SU-DHL-6 (cell line): ENCODE results near the gene EHD4.

Source experiments
- H2AFZ ChIP-seq: fragments of 200-600 bp; sonication (generic); 2 replicates; pipeline ENCODE4 v1.6.1; 2014; ENCODE audit warnings: low read depth, mild to moderate bottlenecking, moderate library complexity, mixed read lengths, antibody characterized with exemption, low read length; ENCODE audit not compliant: severe bottlenecking
- H3F3A ChIP-seq: fragments of 200-600 bp; shearing (Covaris generic); 2 replicates; pipeline ENCODE4 v1.6.0; 2016; ENCODE audit warnings: antibody characterized with exemption, mild to moderate bottlenecking; ENCODE audit not compliant: insufficient read depth
- H3K27ac ChIP-seq: fragments of 200-600 bp; sonication (generic); 2 replicates; pipeline ENCODE4 v1.5.1; 2016; ENCODE audit warnings: low read depth, mild to moderate bottlenecking, low read length, moderate library complexity, mixed read lengths
- H3K27me3 ChIP-seq: fragments of 200-600 bp; sonication (generic), shearing (Covaris generic); 2 replicates; pipeline ENCODE4 v1.6.0; 2014; ENCODE audit warnings: mild to moderate bottlenecking, low read length
- H3K36me3 ChIP-seq: fragments of 200-600 bp; sonication (generic); 2 replicates; pipeline ENCODE4 v1.6.1; 2014; ENCODE audit warnings: mild to moderate bottlenecking, low read length, mixed read lengths
- H3K4me2 ChIP-seq: fragments of 300-600, 200-600 bp; shearing (Covaris generic), sonication (generic); 2 replicates; pipeline ENCODE4 v1.6.0; 2014; ENCODE audit warnings: low read length, low read depth, mild to moderate bottlenecking; ENCODE audit not compliant: poor library complexity, severe bottlenecking
- H3K4me3 ChIP-seq: fragments of 200-600 bp; sonication (generic); 2 replicates; pipeline ENCODE4 v1.5.1; 2014; ENCODE audit warnings: antibody characterized with exemption, low read length, mild to moderate bottlenecking, mixed read lengths; ENCODE audit not compliant: insufficient read depth, poor library complexity, severe bottlenecking
- H3K79me2 ChIP-seq: fragments of 200-600 bp; sonication (generic); 2 replicates; pipeline ENCODE4 v1.6.1; 2014; ENCODE audit warnings: mild to moderate bottlenecking, low read length, moderate library complexity; ENCODE audit not compliant: insufficient read depth
- H3K9ac ChIP-seq: fragments of 200-600 bp; sonication (generic); 2 replicates; pipeline ENCODE4 v1.7.0; 2014; ENCODE audit warnings: mild to moderate bottlenecking, low read length
- H3K9me2 ChIP-seq: fragments of 200-600 bp; sonication (generic); replicated peaks from 2 replicates; pipeline ENCODE4 v1.6.1; 2014; ENCODE audit warnings: low read length; ENCODE audit not compliant: insufficient read depth
- H3K9me3 ChIP-seq: fragments of 200-600 bp; sonication (generic); 2 replicates; pipeline ENCODE4 v1.6.1; 2014; ENCODE audit warnings: low read length, mixed read lengths; ENCODE audit not compliant: insufficient read depth
- H4K20me1 ChIP-seq: fragments of 200-600 bp; sonication (generic); 2 replicates; pipeline ENCODE4 v1.6.1; 2014; ENCODE audit warnings: low read depth, mild to moderate bottlenecking, antibody characterized with exemption, low read length, moderate library complexity, mixed read lengths
- EZH2phosphoT487 ChIP-seq: fragments of 200-600 bp; sonication (generic), shearing (Covaris generic); conservative IDR thresholded peaks from 2 replicates; pipeline ENCODE4 v1.6.1; 2018; ENCODE audit warnings: mild to moderate bottlenecking, antibody characterized with exemption, low read length, moderate library complexity, mixed read lengths
- TF ChIP-seq, protein P1 (sequence below): fragments of 200-600 bp; sonication (generic); IDR thresholded peaks from one replicate; pipeline ENCODE4 v1.5.1; 2017; ENCODE audit warnings: antibody characterized with exemption, mild to moderate bottlenecking, low read length, moderate library complexity; ENCODE audit not compliant: insufficient read depth, poor library complexity, severe bottlenecking

The EHD4 gene

DNA sequence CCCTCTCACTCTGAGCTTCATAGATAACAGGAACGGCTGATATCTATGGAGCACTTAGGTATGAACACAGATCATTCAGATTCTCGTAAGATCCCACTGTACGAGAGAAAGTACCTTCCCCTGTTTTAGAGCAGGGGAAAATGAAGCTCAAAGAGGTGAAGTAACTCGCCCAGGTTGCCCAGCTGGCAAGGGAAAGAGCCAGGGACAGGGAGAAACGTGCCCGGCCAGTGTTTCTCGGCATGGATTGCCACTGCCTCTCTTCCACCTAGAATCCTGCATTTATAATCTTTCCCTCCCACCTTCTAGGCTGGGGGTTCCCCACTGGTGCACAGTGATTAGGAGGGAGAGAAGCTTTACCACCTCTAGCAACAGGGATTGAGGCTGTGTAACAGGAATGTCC lies 39.0 kb downstream of the EHD4 start:
- H3K4me2 ChIP-seq: no peak overlapping the region
- no peak overlapping the region for H3K9ac ChIP-seq
- no peaks in the 10 kb centered on the region for H3K9me2 ChIP-seq
- H3K4me3 ChIP-seq: no peak overlapping the region
- no peaks in the 10 kb centered on the region for H3K27me3 ChIP-seq
- no peaks in the 10 kb centered on the region for H3K79me2 ChIP-seq
- no peak overlapping the region for H3K27ac ChIP-seq
- TF ChIP-seq EZH2phosphoT487: no peak
- TF ChIP-seq, protein P1, sequence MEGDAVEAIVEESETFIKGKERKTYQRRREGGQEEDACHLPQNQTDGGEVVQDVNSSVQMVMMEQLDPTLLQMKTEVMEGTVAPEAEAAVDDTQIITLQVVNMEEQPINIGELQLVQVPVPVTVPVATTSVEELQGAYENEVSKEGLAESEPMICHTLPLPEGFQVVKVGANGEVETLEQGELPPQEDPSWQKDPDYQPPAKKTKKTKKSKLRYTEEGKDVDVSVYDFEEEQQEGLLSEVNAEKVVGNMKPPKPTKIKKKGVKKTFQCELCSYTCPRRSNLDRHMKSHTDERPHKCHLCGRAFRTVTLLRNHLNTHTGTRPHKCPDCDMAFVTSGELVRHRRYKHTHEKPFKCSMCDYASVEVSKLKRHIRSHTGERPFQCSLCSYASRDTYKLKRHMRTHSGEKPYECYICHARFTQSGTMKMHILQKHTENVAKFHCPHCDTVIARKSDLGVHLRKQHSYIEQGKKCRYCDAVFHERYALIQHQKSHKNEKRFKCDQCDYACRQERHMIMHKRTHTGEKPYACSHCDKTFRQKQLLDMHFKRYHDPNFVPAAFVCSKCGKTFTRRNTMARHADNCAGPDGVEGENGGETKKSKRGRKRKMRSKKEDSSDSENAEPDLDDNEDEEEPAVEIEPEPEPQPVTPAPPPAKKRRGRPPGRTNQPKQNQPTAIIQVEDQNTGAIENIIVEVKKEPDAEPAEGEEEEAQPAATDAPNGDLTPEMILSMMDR: no peak
- no peak overlapping the region for H2AFZ ChIP-seq
- H3K36me3 ChIP-seq: no peaks in the 10 kb centered on the region
- H3F3A ChIP-seq: no peaks in the 10 kb centered on the region
- no peaks in the 10 kb centered on the region for H4K20me1 ChIP-seq
- H3K9me3 ChIP-seq: no peaks in the 10 kb centered on the region

DNA sequence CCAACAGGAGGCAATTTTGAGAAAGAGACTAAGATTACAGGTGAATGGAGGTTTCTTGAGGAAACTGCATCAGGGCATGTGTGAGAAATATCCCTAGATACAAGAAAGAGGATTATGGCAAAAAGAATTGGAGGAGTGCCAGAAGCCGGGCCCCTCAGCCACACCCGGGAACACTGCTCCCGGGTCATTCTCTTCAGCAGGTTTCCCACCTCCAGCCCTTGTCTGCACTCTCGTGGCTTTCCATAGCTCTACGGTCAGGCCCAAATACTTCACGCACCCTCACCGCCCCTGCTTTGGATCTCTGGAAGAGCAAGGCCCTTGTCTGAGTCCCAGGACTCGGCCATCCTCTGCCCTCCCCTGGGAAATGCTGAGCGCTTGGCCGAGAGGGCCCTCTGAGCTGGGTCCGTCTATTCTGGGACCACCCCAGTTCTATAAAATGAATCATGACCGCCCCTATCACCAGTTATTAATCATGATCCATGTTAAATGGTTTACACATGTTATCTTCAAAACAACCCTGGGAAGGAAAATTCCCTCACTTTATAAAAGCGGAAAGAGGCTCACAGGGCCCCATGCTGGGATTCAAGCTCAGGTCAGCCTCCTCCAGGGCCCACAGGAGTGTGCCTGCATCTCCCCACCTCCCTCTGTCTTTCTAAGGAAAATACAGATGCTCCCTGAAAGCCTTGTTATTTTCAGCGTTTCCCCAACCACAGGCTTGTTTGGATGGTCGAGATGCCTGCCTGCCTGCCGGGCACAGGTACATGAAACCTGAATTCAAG lies 39.7 kb downstream of the EHD4 start:
- Histone ChIP-seq H3K4me2 (no peak overlapping the region), H3K27ac (no peak overlapping the region), H2AFZ (no peak overlapping the region), H3K9ac (no peak overlapping the region), H3K79me2 (no peaks in the 10 kb centered on the region), H3K9me2 (no peaks in the 10 kb centered on the region), H3K36me3 (no peaks in the 10 kb centered on the region), H4K20me1 (no peaks in the 10 kb centered on the region), H3K27me3 (no peaks in the 10 kb centered on the region), H3K9me3 (no peaks in the 10 kb centered on the region), H3F3A (no peaks in the 10 kb centered on the region), H3K4me3 (no peak overlapping the region)
- TF ChIP-seq EZH2phosphoT487: no peak

DNA sequence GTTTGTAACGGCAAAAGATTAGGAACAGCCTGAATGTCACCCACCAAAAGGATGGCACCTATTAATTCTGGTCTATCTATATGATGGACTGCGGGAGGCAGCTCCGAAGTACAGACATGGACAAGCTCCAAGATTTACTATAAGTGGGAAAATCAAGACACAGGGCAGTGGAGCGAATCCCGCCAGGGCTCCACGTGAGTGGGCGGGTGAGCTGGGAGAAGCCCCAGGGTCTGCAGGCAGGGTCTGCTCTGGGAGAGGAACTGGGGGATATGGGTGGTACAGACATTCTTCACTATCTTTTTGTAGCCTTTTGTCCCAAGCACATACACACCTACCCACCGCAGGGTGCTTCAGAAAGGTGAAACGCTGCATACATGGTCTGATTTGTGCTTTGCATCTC lies 40.3 kb downstream of the EHD4 start:
- H4K20me1 ChIP-seq: no peaks in the 10 kb centered on the region
- H3K9me2 ChIP-seq: no peaks in the 10 kb centered on the region
- H3K4me2 ChIP-seq: no peak overlapping the region
- H3K79me2 ChIP-seq: no peaks in the 10 kb centered on the region
- no peaks in the 10 kb centered on the region for H3F3A ChIP-seq
- TF ChIP-seq, protein P1: no peak
- TF ChIP-seq EZH2phosphoT487: no peak
- H3K4me3 ChIP-seq: no peak overlapping the region
- no peak overlapping the region for H3K9ac ChIP-seq
- no peaks in the 10 kb centered on the region for H3K27me3 ChIP-seq
- no peak overlapping the region for H2AFZ ChIP-seq
- H3K9me3 ChIP-seq: no peaks in the 10 kb centered on the region
- no peak overlapping the region for H3K27ac ChIP-seq
- H3K36me3 ChIP-seq: no peaks in the 10 kb centered on the region

DNA sequence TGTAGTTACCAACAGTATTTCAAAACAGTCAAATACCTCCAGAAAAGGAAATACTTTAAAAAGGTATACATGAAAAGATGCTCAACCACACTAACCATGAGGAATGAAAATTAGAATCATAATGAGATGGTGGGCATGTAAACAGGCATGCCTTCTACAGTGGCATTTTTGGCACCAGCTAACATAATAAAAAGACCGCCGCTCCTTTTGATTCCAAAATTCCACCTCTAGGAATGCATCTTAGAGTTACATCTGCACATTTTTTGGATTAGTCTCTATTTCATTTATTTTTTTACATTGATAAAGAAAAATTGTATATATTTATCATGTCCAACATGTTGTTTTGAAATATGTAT lies 41.5 kb downstream of the EHD4 start:
- Histone ChIP-seq H3K9ac (no peak overlapping the region), H2AFZ (no peak overlapping the region), H3K4me2 (no peak overlapping the region), H3K9me3 (no peaks in the 10 kb centered on the region), H4K20me1 (no peaks in the 10 kb centered on the region), H3F3A (no peaks in the 10 kb centered on the region), H3K4me3 (no peak overlapping the region), H3K36me3 (no peaks in the 10 kb centered on the region), H3K27me3 (no peaks in the 10 kb centered on the region), H3K9me2 (no peaks in the 10 kb centered on the region), H3K27ac (no peak overlapping the region), H3K79me2 (no peaks in the 10 kb centered on the region)
- TF ChIP-seq EZH2phosphoT487: no peak
- TF ChIP-seq, protein P1: no peak
